WI38 (cell line): ENCODE measurements around the gene ZCRB1.

ENCODE experiments used
- H3K4me3 ChIP-seq: 2 replicates; pipeline ENCODE4 v1.5.1; 2011; ENCODE audit warnings: low read depth, mild to moderate bottlenecking, control low read depth, low read length
- CTCF ChIP-seq: IDR thresholded peaks from 2 replicates; pipeline ENCODE4 v1.5.1; 2012; ENCODE audit warnings: low read depth, mild to moderate bottlenecking, control low read depth, low read length

ZCRB1 gene

GRCh38 chr12:42281278-42281677 is 44.6 kb downstream of the ZCRB1 start:
- H3K4me3 ChIP-seq: no peak overlapping the region

GRCh38 chr12:42278128-42278510 is 47.8 kb downstream of the ZCRB1 start:
- no peak overlapping the region for H3K4me3 ChIP-seq
- TF ChIP-seq CTCF: no peak

More at GRCh38 chr12:42281278-42281677, 44.6 kb downstream of the ZCRB1 start:
- TF ChIP-seq CTCF: no peak

- H3K4me3 ChIP-seq: no peak overlapping the region
- no peak for TF ChIP-seq CTCF
Measured at GRCh38 chr12:42277396-42278127, 48.3 kb downstream of the ZCRB1 start.

- H3K4me3 ChIP-seq: no peak overlapping the region
- no peak for TF ChIP-seq CTCF
Measured at GRCh38 chr12:42275499-42275898, 50.4 kb downstream of the ZCRB1 start.

- no peak for TF ChIP-seq CTCF
- H3K4me3 ChIP-seq: no peak overlapping the region
Measured at GRCh38 chr12:42273706-42274105, 52.2 kb downstream of the ZCRB1 start.

- no peak overlapping the region for H3K4me3 ChIP-seq
- no peak for TF ChIP-seq CTCF
Measured at GRCh38 chr12:42270596-42270995, 55.3 kb downstream of the ZCRB1 start.

GRCh38 chr12:42267413-42268190 is 58.3 kb downstream of the ZCRB1 start:
- TF ChIP-seq CTCF: no peak
- H3K4me3 ChIP-seq: no peak overlapping the region
